GM03348 (cell line): ENCODE measurements around the gene GCM1.
A peak's percentile ranks its signal among the peaks of the same experiment; 100 is the strongest.

Experiments used
- DNase-seq: peaks from one replicate; pipeline ENCODE4 v3.0.0; 2012; ENCODE audit warnings: low spot score

Gene GCM1

GRCh38 chr6:53151676-53152075 lies 3.0 kb upstream of the GCM1 start:
- DNase-seq, result no peak

DNA sequence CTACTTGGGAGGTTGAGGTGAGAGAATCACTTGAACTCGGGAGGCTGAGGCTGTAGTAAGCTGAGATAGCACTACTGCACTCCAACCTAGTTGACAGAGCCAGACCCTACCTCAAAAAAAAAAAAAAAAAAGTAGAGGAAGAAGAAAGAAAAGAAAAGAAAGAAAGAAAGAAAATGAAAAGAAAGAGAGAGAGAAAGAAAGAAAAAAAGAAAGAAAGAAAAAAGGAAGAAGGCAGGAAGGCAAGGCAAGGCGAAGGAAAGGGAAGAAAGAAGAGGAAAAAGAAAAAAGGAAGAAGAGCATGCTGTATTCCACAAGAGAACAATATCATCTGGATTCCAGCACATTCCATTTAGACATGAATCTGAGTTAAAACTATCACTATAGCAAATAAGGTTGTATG lies 3.8 kb downstream of the GCM1 start:
- no peak for DNase-seq

- no peak for DNase-seq
Observed at GRCh38 chr6:53143710-53144109, 4.9 kb downstream of the GCM1 start.

GRCh38 chr6:53142810-53143209 lies 5.8 kb downstream of the GCM1 start:
- no peak for DNase-seq

- DNase-seq, result no peak
Observed at GRCh38 chr6:53139841-53140413, 8.7 kb downstream of the GCM1 start.

GRCh38 chr6:53136000-53136609 lies 12.5 kb downstream of the GCM1 start:
- no peak for DNase-seq

GRCh38 chr6:53134601-53135235 lies 13.9 kb downstream of the GCM1 start:
- DNase-seq, result no peak

- no peak for DNase-seq
Observed at GRCh38 chr6:53133961-53134360, 14.7 kb downstream of the GCM1 start.

DNA sequence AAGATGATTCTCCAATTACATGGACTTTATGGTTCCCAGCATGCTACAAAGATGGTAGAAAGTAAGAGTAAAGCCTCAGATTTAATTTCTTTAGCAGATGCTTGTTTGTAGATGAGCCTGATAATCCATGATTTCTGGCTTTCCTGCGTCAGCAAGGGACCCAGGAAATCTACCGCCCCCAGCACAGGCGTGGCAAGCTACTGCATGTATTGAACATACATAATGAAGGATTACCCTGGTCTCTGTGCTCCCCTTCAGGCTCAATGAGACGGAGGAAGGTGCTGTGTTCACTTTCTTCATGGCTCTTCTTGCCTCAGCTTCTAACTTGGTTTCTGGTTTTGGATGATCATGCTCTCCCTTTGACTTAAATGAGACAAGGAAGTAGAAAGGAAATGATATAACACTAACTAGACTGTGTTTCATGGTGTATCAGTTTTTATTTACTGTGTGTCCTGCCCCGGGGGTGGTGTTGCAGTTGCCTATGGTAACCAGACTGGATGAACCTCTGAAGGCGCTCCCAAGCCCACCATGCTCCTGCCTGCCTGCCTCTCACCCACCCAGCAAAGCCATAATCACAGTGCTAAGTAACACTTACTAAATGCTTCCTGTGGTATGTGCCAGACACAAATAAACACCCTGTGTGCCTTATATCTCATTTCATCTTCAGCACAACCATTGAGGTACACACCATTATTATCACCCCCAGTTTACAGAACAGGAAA lies 17.9 kb downstream of the GCM1 start:
- DNase-seq, result no peak

DNA sequence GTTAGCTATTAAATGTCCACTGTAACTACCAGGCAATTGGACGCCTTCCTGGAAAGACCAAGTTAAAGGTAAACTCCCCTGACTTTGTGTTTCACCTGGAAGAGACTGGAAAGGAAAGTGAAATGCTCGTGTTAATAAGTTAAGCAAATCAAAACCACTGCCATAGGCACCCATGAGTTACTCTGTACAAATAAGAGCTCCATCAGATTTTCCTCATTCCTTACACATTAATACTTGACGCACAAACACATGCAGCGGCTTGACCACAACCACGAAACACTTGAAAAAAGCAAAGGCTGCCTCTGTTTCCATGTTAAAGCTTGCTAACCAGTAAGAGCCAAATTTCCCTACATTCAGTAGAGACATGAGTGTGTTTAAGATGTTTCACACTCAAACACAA lies 19.8 kb downstream of the GCM1 start:
- no peak for DNase-seq

GRCh38 chr6:53125276-53125675 lies 23.4 kb downstream of the GCM1 start:
- DNase-seq, result no peak

DNA sequence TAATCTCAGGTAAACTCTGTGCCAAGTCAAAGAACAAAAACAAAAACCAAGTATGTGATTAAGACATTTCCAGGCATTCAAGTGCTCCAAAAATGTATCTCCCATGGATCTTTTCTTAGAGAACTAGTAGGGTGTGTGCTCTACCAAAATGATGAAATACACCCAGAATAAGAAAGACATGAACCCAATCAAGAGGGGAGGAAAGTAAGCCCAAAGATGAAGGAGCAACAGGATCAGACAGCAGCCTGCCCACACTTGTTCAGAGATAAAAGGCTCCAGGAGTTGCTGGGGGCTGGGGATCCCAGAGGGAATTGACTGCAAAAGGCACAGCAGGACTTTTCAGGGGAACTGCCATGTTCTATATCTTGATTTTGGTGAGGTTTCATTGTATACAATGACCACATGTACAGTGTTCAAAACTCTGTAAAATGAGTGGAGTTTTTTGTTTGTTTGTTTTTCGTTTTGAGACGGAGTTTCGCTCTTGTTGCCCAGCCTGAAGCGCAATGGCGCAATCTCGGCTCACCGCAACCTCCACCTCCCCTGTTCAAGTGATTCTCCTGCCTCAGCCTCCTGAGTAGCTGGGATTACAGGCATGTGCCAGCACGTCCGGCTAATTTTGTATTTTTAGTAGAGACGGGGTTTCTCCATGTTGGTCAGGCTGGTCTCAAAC lies 24.4 kb downstream of the GCM1 start:
- no peak for DNase-seq

DNA sequence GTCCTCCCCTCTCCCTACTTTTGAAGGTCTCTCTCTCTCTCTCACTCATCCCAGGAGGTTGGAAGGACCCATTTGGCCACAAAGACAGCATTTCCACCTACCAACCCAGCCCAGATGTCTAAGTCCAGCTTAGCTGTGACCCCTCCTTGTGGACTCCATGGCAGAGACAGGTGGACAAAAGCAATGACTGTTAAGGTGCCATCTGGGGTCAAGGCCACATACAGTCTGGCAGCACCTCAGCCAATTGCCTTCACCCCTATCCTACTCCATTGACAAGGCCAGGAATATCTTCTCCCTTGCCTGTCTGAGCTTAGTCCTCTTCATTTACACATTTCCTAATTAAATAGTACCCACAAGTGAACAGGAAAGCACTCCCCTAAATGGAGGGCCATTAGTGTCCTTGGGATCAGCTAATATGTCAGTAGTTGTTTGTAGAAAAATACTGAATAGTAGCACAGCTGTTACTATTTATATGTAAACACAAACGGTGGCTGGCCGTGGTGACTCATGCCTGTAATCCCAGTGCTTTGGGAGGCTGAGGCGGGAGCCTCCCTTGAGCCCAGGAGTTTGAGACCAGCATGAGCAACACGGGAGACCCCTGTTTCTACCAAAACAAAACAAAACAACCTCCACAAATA lies 28.8 kb downstream of the GCM1 start:
- DNase-seq, result peak; percentile 47

DNA sequence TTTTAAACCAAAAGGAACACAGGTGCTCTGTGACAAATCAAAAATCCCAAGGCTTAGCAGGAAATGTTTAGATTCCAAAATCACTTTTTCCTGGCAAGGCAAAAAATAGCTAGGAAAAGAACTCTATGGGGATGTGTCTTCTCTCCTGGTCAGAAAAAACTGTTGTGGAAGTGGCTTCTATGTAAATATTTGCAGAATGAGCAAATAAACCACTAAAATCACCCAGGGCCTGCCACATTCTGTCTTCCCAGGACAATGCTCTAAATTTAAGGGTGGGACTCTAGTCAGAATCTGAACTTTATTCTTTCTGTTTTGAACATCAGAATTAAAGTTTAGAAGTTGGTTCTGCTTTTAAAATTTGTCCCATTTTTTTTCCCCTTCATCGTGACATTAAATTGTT lies 29.3 kb downstream of the GCM1 start:
- DNase-seq, result peak; percentile 48

DNA sequence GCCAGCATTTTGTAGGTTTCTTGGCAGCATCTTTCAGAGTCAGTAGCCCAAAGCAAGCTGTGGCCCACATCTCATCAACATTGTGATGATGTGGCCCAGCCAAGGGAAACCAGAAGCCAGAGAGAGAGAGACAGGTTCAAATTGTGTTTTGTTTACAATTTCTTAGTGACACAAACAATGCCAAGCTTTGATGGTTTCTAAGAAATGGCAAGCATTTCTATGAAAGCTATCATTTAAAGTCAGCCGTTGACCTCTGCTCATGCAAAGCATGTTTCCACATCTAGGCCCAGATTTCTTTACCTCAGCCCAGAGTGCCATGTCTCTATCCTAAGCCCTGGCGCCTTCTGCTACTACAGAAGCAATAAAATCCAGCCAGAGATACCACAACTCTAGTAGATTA lies 32.9 kb downstream of the GCM1 start:
- DNase-seq, result no peak

- DNase-seq, result no peak
Observed at GRCh38 chr6:53115113-53115512, 33.5 kb downstream of the GCM1 start.

GRCh38 chr6:53113742-53114141 lies 34.9 kb downstream of the GCM1 start:
- no peak for DNase-seq

DNA sequence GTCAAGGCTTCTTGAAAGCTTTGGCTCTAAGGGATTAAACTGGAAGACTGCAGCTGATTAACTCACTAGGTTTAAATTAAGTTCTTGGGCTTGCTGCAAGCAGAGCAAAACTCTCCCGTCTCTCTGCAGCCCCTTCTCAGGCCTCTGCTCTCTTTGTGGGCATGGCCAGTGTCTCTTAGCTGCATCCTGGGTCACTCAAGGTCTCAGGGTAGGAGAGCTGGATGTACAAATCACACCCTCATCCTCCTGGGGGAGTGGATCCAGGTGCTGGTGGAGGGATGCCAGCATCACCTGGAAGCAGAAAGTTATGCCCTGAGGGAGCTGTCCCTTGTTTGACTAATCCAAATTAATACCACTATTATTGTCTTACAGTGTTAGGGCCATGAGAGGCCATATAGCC lies 35.8 kb downstream of the GCM1 start:
- no peak for DNase-seq

GRCh38 chr6:53112404-53112803 lies 36.2 kb downstream of the GCM1 start:
- DNase-seq, result no peak

- DNase-seq, result no peak
Observed at GRCh38 chr6:53111865-53112264, 36.8 kb downstream of the GCM1 start.

DNA sequence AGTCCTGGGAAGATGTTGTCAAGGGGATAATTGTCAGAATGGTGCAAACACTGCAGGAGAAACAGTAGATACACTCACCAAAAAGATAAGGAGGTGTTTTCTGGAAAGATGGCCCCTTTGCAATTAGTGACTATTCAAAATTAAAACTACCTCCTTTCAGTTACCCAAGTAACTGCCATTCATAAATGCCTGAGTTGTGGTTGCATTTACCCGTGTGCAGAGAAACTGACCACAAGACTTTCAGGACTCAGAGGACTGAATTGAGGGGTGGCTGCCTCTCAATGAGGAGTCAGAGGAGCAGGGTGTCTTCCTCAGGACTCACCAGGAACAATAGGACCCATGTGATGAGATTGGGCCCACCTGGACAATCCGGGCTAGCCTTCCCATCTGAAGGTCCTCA lies 39.0 kb downstream of the GCM1 start:
- DNase-seq, result no peak

DNA sequence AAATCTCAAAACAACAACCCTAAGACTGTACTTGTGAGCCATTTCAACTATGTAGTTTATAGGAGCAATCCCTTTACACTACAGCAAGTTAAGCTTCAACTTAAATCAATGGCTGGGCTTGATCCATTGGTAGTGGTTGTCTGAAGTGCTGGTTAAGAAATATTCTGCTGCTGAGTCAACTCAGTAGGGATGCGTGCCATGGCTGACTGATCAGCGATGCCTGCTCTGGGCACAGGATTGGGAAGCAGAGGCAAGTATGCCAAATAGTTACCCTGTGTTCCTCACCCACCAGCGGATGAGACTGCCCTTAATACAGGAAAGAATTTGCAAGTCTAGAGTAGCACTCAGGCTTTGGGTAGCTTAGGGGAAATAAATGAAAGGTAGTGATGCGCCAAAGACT lies 41.5 kb downstream of the GCM1 start:
- peak; percentile 81 for DNase-seq
